HepG2 (cell line): ENCODE measurements around the gene TMEM270. TPM values are rescaled to one million over a fixed set of nuclear protein-coding genes. Genes with fewer than 3 reads are reported as not detected.

Experiments used
- ARID4A ChIP-seq: sonication (generic); formaldehyde crosslinking; IDR thresholded peaks from 2 replicates; pipeline ENCODE4 v1.5.0; 2020; ENCODE audit warnings: mild to moderate bottlenecking, missing genetic modification reagents, borderline replicate concordance
- FOXA3 ChIP-seq: IDR thresholded peaks from 2 replicates; pipeline ENCODE4 v1.6.1; 2016; ENCODE audit warnings: missing genetic modification reagents, missing compliant biosample characterization
- RARG ChIP-seq: sonication (generic); formaldehyde crosslinking; IDR thresholded peaks from 2 replicates; pipeline ENCODE4 v1.4.0; 2020; ENCODE audit warnings: low read depth, mild to moderate bottlenecking, missing genetic modification reagents
- XRCC5 ChIP-seq: fragments of 200-400 bp; formaldehyde crosslinking; optimal IDR thresholded peaks from 2 replicates; pipeline ENCODE3; 2017; ENCODE audit warnings: mild to moderate bottlenecking, low read length
- ZBTB40 ChIP-seq, 2 experiments: fragments of 450-650 bp in 1 of 2; sonication (generic) in 1 of 2; formaldehyde crosslinking in 1 of 2; IDR thresholded peaks; 2 replicates each; pipeline versions ENCODE4 v1.6.1 to v1.8.0; 2016 to 2022; ENCODE audit warnings: antibody characterized with exemption in 1 of 2, mild to moderate bottlenecking in 1 of 2, missing genetic modification reagents in 1 of 2
- ZNF709 ChIP-seq: sonication (generic); formaldehyde crosslinking; IDR thresholded peaks from 2 replicates; pipeline ENCODE4 v1.5.0; 2020; ENCODE audit warnings: mild to moderate bottlenecking, missing genetic modification reagents
- ZNF713 ChIP-seq: sonication (generic); formaldehyde crosslinking; IDR thresholded peaks from 2 replicates; pipeline ENCODE4 v1.4.0; 2020; ENCODE audit warnings: mild to moderate bottlenecking, missing genetic modification reagents
- polyA plus RNA-seq, 8 experiments: library from polyadenylated mRNA; depleted of rRNA in 3 of 8; stranded (reverse) in 7 of 8; unstranded in 1 of 8; fragments of >200 nt; fragmentation: Illumina TruSeq in 4 of 8; extraction: Trizol in 4 of 8; gene quantifications; 2 replicates each; pipeline versions ENCODE4 v1.2.1 to v1.2.3, GENCODE V29; 2011 to 2016; ENCODE audit warnings: low read depth in 4 of 8, missing spikeins in 1 of 8, mixed read lengths in 1 of 8; ENCODE audit not compliant: insufficient read depth in 1 of 8
- total RNA-seq, 5 experiments: library from RNA; depleted of rRNA; stranded (reverse); fragments of >200 nt; fragmentation: Illumina TruSeq; extraction: Trizol; gene quantifications; 2 replicates each; pipeline ENCODE4 v1.2.3, GENCODE V29; 2016; ENCODE audit warnings: low read depth in 1 of 5

Gene TMEM270
- total and polyA plus RNA-seq, 2 of the 13 experiments (the other 11 are each of a cell fraction or from before 2014, with no cell fraction given): not detected

- TF ChIP-seq ARID4A (CRISPR knock-in tag) (no peak), RARG (CRISPR knock-in tag) (no peak), ZNF713 (CRISPR knock-in tag) (no peak), XRCC5 (peak; percentile 65), ZBTB40 (IDR thresholded peaks at IDR 0.05) (no peak), ZBTB40 (CRISPR knock-in tag; IDR thresholded peaks at IDR 0.05) (no peak), ZNF709 (CRISPR knock-in tag) (no peak), FOXA3 (no peak; the same call in 1 of the 2 replicates)
These were observed 27.6 kb upstream of the TMEM270 start (continued) for GRCh38 chr7:73833251-73833919.
